Measurements from ENCODE around the gene DHX15. TPM values are rescaled to one million over a fixed set of nuclear protein-coding genes. Genes with fewer than 3 reads are reported as not detected.

The DHX15 gene
- total RNA-seq (2021; fragmentation: NEBNext Ultra II Directional; extraction: Animal tissue kit (Norgen Biotek cat#: 25700)) = 100 to 1,000 TPM in 5 of 6 experiments, 10 to 100 TPM in 1; 98.9 to 117 (median 110) TPM
- long read RNA-seq, transcript DHX15-201 (14 exons, 2,994 nt) = major isoform, 106 of 140 reads
- long read RNA-seq, partial matches to known transcripts = 20 of 140 reads
- long read RNA-seq, other reads (novel, unspliced or antisense) = 12 of 140 reads

GRCh38 chr4:24584211-24584850 is at the start of gene DHX15:
Gene DHX15 (minus strand): TSS chr4:24584554. CDS start chr4:24584393, 161 bp downstream.
- DNase-seq = peak; percentile 93
- no peak; the same call in none of the 2 replicates for TF ChIP-seq CTCF (IDR thresholded peaks at IDR 0.05)
- peak within 1 kb of the TSS; percentile 94 for H3K27ac Mint-ChIP-seq
- peaks cover 4% of the 10 kb centered on the region; the same call in 1 of the 2 replicates for H3K27me3 Mint-ChIP-seq (ENCODE audit: insufficient read depth)
- H3K4me1 Mint-ChIP-seq (ENCODE audit: low read depth) = peaks cover 24% of the 10 kb centered on the region
- peak within 1 kb of the TSS; percentile 99 for H3K4me3 Mint-ChIP-seq
- H3K36me3 Mint-ChIP-seq (ENCODE audit: low read depth) = peaks cover 18% of the 10 kb centered on the region
- H3K9me3 Mint-ChIP-seq = no peaks in the 10 kb centered on the region

- DNase-seq = no peak
- Mint-ChIP-seq H3K4me3 (no peak overlapping the region), H3K4me1 (ENCODE audit: low read depth) (no peaks in the 10 kb centered on the region), H3K36me3 (ENCODE audit: low read depth) (no peaks in the 10 kb centered on the region), H3K27ac (no peak overlapping the region), H3K9me3 (no peaks in the 10 kb centered on the region), H3K27me3 (ENCODE audit: insufficient read depth) (peaks cover 13% of the 10 kb centered on the region)
- TF ChIP-seq CTCF (IDR thresholded peaks at IDR 0.05) = no peak
Measured at GRCh38 chr4:24632011-24632410, 47.7 kb upstream of the DHX15 start.

GRCh38 chr4:24630937-24631336 is 46.6 kb upstream of the DHX15 start:
- H3K4me1 Mint-ChIP-seq (ENCODE audit: low read depth) = 0 out of 2 replicates have a peak, but pooled peaks cover 2% of the 10 kb centered on the region
- peaks cover 13% of the 10 kb centered on the region for H3K27me3 Mint-ChIP-seq (ENCODE audit: insufficient read depth)
- H3K27ac Mint-ChIP-seq = no peak overlapping the region
- H3K9me3 Mint-ChIP-seq = no peaks in the 10 kb centered on the region
- no peak overlapping the region for H3K4me3 Mint-ChIP-seq
- no peaks in the 10 kb centered on the region for H3K36me3 Mint-ChIP-seq (ENCODE audit: low read depth)
- no peak for DNase-seq
- no peak for TF ChIP-seq CTCF (IDR thresholded peaks at IDR 0.05)

GRCh38 chr4:24625091-24625490 is 40.7 kb upstream of the DHX15 start:
- peaks cover 5% of the 10 kb centered on the region; the same call in 1 of the 2 replicates for H3K36me3 Mint-ChIP-seq (ENCODE audit: low read depth)
- peaks cover 9% of the 10 kb centered on the region for H3K9me3 Mint-ChIP-seq
- peaks cover 18% of the 10 kb centered on the region for H3K27me3 Mint-ChIP-seq (ENCODE audit: insufficient read depth)
- H3K4me3 Mint-ChIP-seq = no peak overlapping the region
- H3K27ac Mint-ChIP-seq = no peak overlapping the region
- no peak for DNase-seq
- TF ChIP-seq CTCF (IDR thresholded peaks at IDR 0.05) = no peak
- 0 out of 2 replicates have a peak, but pooled peaks cover 5% of the 10 kb centered on the region for H3K4me1 Mint-ChIP-seq (ENCODE audit: low read depth)

GRCh38 chr4:24624381-24624780 is 40.0 kb upstream of the DHX15 start:
- Mint-ChIP-seq H3K27ac (no peak overlapping the region), H3K4me3 (no peak overlapping the region), H3K4me1 (ENCODE audit: low read depth) (0 out of 2 replicates have a peak, but pooled peaks cover 5% of the 10 kb centered on the region), H3K9me3 (peaks cover 12% of the 10 kb centered on the region), H3K27me3 (ENCODE audit: insufficient read depth) (peaks cover 15% of the 10 kb centered on the region), H3K36me3 (ENCODE audit: low read depth) (peaks cover 5% of the 10 kb centered on the region; the same call in 1 of the 2 replicates)
- DNase-seq = no peak
- no peak for TF ChIP-seq CTCF (IDR thresholded peaks at IDR 0.05)

Measured in HFFc6 (cell line).